Neural cell (in vitro differentiated cells): ENCODE data around the gene DGLUCY.

ENCODE experiments used
- CTCF ChIP-seq: fragments of 450-650 bp; IDR thresholded peaks from 2 replicates; pipeline ENCODE4 v1.5.1; 2014; ENCODE audit warnings: antibody characterized with exemption, mild to moderate bottlenecking, moderate library complexity; ENCODE audit not compliant: poor library complexity, severe bottlenecking
- EZH2 ChIP-seq: fragments of 200-600, 300-800 bp; shearing (Covaris generic), sonication (generic); IDR thresholded peaks from 2 replicates; pipeline ENCODE4 v1.6.1; 2014; ENCODE audit warnings: antibody characterized with exemption, low read length, borderline replicate concordance, mild to moderate bottlenecking; ENCODE audit not compliant: insufficient read depth, poor library complexity, severe bottlenecking
- POLR2AphosphoS5 ChIP-seq: IDR thresholded peaks from 2 replicates; pipeline ENCODE4 v1.6.1; 2012
- RAD21 ChIP-seq: fragments of 450-650 bp; conservative IDR thresholded peaks from 2 replicates; pipeline ENCODE4 v1.6.1; 2014; ENCODE audit warnings: antibody characterized with exemption, mild to moderate bottlenecking, moderate library complexity
- TAF1 ChIP-seq: IDR thresholded peaks from 2 replicates; pipeline ENCODE4 v1.6.1; 2012; ENCODE audit warnings: low read depth

- no peak for TF ChIP-seq TAF1
- no peak for TF ChIP-seq RAD21
- no peak for TF ChIP-seq POLR2AphosphoS5
- no peak for TF ChIP-seq CTCF
- no peak for TF ChIP-seq EZH2
Observed at GRCh38 chr14:91238085-91238484, 124.2 kb downstream of the DGLUCY start.
